SU-DHL-6 (cell line): Measurements from ENCODE around the gene MYADM.

Experiments used
- EZH2phosphoT487 ChIP-seq: fragments of 200-600 bp; sonication (generic), shearing (Covaris generic); conservative IDR thresholded peaks from 2 replicates; pipeline ENCODE4 v1.6.1; 2018; ENCODE audit warnings: mild to moderate bottlenecking, antibody characterized with exemption, low read length, moderate library complexity, mixed read lengths
- TF ChIP-seq, protein P1 (sequence below): fragments of 200-600 bp; sonication (generic); IDR thresholded peaks from one replicate; pipeline ENCODE4 v1.5.1; 2017; ENCODE audit warnings: antibody characterized with exemption, mild to moderate bottlenecking, low read length, moderate library complexity; ENCODE audit not compliant: insufficient read depth, poor library complexity, severe bottlenecking

DNA sequence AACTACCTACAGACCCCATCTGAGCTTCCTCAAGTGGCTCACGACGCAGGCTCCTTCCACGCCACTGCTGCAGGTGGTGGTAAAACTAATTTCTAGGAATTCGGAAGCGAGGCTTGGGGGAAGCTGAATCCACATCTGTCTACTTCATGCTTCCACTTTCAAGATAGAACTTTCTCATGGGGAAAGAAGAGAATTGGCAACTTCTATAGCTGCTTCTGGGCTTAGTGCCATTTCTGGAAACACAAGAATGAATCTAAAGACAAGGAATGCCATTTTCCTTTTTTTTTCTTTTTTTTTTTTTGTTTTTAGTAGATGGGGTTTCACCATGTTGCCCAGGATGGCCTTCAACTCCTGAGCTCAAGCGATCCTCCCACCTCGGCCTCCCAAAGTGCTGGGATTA is 40.8 kb upstream of the MYADM start:
- TF ChIP-seq, protein P1, sequence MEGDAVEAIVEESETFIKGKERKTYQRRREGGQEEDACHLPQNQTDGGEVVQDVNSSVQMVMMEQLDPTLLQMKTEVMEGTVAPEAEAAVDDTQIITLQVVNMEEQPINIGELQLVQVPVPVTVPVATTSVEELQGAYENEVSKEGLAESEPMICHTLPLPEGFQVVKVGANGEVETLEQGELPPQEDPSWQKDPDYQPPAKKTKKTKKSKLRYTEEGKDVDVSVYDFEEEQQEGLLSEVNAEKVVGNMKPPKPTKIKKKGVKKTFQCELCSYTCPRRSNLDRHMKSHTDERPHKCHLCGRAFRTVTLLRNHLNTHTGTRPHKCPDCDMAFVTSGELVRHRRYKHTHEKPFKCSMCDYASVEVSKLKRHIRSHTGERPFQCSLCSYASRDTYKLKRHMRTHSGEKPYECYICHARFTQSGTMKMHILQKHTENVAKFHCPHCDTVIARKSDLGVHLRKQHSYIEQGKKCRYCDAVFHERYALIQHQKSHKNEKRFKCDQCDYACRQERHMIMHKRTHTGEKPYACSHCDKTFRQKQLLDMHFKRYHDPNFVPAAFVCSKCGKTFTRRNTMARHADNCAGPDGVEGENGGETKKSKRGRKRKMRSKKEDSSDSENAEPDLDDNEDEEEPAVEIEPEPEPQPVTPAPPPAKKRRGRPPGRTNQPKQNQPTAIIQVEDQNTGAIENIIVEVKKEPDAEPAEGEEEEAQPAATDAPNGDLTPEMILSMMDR: no peak
- no peak for TF ChIP-seq EZH2phosphoT487
